ENCODE data around the gene SIAH2. TPM values are rescaled to one million over a fixed set of nuclear protein-coding genes. Genes with fewer than 3 reads are reported as not detected.
"Not testable (repeated sequence)": the region's sequence is repeated elsewhere in the genome, so short reads cannot be mapped to it uniquely, and the experiment has no call there.

The SIAH2 gene, protein sequence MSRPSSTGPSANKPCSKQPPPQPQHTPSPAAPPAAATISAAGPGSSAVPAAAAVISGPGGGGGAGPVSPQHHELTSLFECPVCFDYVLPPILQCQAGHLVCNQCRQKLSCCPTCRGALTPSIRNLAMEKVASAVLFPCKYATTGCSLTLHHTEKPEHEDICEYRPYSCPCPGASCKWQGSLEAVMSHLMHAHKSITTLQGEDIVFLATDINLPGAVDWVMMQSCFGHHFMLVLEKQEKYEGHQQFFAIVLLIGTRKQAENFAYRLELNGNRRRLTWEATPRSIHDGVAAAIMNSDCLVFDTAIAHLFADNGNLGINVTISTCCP
- 36.5 and 58.7 TPM in 2 replicates for total RNA-seq (2014; rRNA removed; shearing (Covaris generic))

DNA sequence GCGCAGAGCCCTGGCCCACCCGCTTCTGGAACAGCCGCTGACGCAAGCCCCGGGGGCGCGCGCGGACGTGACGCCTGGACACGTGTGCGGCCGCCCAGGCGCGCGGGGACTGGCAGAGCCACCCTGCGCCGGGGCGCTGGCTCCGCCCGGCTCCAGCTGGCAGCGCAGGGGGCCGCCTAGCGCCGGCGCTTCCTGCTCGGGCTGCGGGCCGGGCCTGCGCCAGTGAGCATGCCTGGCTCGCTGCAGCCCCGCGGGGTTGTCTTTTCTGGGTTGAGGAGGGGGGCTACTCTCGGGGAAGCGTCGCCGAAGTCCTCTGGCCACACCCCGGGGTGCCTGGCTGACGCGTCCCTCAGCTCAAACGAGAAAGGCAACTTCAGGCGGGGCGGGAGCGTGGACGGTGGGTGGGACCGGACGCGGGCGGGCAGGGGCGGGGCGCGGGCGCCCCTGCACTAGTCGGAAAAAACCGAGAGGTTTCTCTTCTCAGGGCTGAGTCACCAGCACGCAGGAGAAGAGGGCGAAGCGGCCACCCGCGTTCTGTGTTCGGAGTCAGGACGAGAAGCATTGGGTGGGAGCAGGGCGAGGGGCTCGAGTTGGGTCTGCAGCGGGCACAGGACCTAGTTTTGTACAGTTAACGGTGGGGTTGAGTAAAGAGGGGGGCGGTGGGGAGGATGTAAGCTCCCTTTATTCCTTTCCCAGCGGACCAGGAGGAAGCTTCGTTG, at the start of gene SIAH2:
SIAH2 (minus strand) TSS at position 48 of the 719 bp plus-strand sequence. CDS start 320 bp downstream, outside the sequence.
- DNase-seq (ENCODE audit: low read depth) = peak; percentile 95

DNA sequence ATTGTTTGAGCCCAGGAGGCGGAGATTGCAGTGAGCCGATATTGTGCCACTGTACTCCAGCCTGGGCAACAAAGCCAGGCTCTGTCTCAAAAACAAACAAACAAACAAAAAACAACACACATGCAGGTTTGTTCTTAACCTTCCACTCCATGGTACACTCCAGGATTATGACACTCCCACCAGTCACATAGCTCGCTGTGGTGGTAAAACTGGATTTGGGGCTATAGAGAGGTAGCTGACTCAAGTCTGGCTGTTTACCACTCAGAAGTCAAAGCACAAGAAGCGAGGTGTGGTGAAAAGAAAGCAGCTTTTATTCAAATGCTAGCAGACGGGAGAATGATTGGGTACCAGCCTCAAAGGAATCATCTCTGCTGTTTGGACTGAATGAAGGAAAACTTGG, 49.0 kb upstream of the SIAH2 start:
- no peak for DNase-seq (ENCODE audit: low read depth)

DNA sequence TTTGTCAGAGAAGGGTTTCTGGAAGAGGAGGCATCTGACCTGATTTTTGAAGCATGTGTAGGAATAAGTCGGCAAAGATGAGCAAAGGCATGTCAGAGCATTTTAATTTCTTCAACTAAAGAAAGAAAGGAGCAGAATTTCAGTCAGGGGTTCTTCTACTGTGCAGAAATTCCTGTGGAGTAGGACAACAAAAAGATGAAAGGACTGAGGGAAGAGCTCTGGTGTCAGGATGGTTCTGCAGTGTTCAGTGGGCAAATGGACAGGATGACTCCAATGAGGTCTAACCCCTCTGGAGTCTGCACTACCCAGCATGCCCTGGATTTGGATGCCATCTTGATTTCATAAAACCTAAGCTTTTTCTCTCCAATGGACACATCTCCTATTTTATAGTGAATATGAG, 47.7 kb upstream of the SIAH2 start:
- DNase-seq (ENCODE audit: low read depth) = no peak

DNA sequence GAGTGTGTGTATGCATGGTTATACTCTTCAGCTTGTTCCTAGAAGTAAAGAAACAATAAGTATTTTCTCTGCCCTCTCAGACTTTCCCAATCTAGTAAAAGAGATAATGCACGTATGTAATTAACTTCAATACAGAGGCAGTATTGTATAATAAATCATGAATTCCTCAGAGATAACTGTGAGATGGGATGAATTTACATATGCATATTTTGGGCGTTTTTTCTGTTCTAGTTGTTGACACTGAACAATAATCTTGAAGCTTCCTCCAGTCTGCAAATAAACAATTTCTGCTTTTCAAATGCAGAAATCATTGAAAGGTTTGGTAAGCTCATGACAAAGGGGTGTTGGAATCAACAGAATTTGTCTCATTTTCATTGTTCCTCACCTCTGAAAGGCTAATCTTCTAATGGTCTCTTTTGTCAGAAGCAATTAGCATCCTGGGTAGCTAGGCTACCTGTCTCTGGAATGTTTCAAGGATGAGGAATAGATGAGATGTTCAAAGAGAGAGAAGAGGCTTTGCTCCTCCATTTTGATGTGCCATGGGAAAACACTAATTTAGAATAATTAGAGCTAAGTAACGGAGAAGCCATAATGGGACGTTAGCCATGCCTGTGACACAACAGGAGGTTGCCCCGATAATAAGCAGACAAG, 43.3 kb upstream of the SIAH2 start:
- no peak for DNase-seq (ENCODE audit: low read depth)

DNA sequence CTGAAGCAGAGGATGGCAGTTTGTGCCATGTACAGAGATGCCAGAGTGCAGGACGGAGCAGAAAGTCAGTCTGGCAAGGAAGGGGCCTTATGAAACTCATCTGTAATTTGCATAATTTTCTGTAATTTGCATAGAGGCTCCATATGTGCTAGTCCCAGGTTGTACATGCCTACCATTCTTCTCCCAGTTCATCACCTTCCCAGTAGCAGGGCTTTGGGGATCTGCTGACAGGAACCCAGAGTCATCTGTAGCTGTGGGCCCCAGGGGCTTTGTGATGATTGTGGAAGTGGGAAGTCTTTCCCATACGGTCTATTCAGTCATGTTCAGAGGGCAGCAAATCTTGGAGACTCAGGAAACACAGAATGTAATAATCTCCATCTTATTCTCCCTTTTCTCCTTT, 42.4 kb upstream of the SIAH2 start:
- no peak for DNase-seq (ENCODE audit: low read depth)

DNA sequence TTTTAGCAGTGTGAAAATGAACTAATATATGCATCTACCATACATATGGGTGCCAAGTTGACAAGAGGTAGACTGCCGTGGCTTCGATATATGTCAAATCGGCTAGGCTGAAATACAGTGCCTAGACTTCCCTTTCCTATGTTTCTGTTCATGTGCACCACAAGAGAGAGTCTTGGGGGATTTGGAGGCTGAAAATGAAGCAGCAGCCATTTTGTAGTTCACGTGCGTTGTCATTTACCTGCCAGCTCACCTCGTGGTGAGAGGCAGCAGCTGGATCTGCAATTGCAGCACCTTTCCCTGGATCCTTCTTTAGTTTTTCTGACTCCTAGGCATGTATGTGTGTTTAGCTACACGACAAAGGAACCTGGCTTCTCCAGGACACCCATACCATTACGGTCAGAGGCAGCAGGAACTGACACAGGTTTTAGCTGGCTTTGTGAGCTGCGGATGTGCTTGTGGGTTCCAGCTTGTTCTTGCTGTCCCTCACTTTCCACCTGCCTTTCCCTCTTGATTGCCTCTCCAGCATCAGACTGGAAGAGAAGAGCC, 40.5 kb upstream of the SIAH2 start:
- DNase-seq (ENCODE audit: low read depth) = no peak

DNA sequence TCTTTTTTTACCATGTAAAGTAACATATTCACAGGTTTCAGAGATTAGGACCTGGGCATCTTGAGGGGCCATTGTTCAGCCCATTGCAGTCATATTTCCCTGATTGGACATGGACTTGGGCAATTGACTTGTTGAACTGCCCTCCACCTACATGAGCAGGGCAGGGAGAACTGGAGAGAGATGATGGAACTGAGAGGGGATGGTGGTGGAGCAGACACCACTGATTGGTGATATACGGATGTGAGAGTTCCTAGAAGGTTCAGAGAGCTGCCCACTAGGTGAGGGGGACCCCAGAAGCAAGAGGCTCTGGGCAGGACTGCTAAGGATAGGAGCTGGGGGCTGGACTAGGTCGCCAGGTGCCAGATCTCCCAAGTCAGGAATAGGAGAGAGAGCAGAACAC, 37.8 kb upstream of the SIAH2 start:
- no peak for DNase-seq (ENCODE audit: low read depth)

DNA sequence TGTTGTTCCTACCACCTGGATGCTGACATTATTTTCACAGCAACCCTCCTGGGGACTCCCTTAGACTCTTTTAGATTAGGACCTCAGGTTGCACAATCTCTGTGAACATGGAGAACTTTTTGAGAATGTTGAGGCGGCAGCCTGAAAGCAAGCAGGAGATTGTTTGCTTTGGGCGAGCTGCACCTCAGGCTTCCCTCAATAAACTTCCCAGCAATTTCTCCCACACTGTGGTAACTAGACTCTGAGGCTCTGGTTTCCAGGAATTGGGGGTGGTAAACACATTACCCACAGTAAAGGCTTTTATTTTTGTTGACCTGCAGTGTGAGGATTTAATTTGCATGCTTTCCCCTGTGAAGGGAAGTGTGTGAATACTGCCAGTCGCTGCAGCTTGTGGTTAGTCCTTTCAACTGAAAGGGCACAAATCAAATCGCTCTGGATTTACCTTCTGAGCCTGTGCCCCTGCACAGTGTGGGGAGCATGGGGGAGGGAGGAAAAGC, 35.2 kb upstream of the SIAH2 start:
- DNase-seq (ENCODE audit: low read depth) = peak; percentile 25

DNA sequence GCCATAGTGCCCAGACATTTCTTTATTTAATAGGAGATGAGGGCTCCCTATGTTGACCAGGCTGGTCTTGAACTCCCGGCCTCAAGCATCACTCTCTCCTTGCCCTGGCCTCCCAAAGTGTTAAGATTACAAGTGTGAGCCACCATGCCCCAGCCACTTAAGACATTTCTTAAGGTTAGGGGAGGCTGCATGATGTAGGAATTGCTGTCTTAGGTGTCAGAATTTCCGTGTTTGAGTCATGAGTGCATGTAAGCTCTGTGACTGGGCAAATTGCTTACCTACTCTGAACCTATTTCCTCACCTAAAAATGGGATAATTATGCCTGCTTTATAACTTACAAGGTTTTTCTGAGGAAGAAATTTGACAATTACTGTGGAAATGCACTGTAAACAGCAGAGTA, 34.2 kb upstream of the SIAH2 start:
- DNase-seq (ENCODE audit: low read depth) = no peak

DNA sequence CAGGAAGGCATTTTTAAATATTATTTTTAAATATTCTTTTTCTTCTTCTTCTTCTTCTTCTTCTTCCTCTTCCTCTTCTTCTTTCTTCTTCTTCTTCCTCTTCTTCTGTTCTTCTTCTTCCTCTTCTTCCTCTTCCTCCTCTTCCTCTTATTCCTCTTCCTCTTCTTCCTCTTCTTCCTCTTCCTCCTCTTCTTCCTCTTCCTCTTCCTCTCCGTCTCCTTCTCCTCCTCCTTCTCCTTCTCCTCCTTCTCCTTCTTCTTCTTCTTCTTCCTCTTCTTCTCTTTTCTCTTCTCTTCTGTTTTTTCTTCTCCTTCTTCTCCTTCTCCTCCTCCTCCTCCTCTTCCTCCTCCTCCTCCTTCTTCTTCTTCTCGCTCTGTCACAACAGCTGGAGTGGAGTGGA, 33.6 kb upstream of the SIAH2 start:
- not testable (repeated sequence) for DNase-seq (ENCODE audit: low read depth)

DNA sequence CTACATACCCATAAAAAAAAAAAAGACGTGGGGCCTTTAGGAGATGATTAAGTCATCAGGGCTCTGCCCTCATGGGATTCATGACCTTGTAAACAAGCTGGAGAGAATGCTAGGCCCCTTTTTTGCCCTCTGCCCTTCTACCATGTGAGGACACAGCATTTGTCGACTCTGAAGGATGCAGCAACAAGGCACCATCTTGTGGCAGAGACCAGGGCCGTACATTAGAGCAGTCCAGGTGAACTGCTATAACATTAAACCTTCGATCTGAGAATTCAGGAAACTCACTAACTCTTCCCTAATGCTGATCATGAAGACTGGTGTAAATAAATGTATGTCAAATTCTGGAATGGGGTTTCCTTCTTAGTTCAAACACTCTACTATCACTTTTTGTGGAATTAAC, 30.7 kb upstream of the SIAH2 start:
- DNase-seq (ENCODE audit: low read depth) = no peak

DNA sequence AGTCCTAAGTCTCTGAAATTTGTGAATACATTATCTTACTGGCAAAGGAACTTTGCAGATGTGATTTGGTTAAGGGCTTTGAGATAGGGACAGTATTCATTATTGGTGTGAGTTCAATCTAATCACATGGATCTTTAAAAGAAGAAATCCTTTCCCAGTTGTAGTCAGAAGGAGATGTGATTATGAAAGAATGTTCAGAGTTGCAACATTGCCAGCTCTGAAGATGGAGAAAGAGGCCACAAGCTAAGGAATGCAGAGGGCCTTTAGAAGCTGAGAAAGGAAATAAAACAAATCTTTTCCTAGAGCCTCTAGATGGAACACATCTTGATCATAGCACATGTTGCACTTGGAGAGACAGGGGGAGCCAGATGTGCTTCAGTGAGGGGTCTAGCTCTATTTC, 27.7 kb upstream of the SIAH2 start:
- no peak for DNase-seq (ENCODE audit: low read depth)

DNA sequence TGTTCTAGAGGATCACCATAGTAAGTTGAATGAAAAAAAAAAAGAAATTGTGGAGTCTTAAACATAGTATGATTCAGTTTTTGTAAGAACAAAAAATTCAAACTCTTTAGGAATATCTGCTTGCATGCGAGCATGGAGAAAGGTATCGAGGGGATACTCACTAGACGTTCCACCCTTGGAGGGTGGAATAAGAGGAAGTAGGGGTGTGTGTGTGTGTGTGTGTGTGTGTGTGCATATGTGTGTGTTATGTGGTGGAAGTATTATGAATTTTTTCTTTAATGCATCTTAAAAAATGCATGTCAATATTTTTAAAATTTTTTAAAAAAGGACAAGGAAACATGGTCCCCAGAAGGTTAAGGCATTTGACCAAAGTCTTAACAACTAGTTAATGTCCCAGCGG, 26.5 kb upstream of the SIAH2 start:
- no peak for DNase-seq (ENCODE audit: low read depth)

DNA sequence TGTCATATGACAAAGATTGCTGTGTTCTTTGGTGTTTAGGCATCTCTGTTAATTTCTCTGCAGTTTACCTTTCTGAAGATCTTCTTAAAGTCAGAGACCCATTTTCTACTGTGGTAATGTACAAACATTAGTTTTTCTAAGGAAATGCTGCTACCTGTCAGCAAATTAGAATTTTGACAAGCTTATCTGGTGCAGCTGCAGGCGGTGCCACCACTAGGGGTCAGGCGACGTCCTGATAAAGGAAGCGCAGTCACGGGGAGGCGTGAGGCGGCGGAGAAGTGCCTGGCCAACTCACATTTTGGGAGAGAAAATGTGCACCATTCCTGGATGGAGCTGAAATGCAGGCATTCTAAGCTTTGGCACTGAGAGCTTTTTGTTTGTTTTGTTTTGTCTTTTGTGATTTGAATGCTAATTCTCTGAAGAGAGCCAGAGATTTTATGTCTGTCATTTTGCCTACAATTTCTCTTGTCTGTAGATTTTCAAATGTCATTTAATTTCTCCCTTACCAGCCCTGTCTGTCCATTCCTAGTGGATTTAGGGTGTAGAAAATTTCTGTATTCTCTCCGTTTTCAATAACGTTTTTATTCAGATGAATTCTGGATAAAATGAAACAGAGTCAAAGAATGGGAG, 24.9 kb upstream of the SIAH2 start:
- DNase-seq (ENCODE audit: low read depth) = peak; percentile 69

DNA sequence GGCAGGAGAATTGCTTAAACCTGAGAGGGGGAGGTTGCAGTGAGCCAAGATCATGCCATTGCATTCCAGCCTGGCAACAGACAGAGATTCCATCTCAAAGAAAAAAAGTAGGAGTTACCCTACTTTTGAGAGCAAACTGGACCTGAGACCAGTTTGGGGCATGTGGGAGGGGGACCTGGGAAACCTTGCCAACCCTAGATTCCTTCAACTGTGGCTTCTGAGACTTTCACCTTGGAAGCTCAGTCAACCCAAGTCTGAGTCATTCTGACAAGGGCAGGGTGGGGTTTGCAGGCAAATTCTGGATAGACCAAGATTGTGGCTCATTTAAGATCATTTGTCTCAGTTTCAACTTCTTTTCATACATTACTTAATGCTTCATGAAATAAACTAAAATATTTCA, 23.8 kb upstream of the SIAH2 start:
- DNase-seq (ENCODE audit: low read depth) = peak; percentile 52

DNA sequence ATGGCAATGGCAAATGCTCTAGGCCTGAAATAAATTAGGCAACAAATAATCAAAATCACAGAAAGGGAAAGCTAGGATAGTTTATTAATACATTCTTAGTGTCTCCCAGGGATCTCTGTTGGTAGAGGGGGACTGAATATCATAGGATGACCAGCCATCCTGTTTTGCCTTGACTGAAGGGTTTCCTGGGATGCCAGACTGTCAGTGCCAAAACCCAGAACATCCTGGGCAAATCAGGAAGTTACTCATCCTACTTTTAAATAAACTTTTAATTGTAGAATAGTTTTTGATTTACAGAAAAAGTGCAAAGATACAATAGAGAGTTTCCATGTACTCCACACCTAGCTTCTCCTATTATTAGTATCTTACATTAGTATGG, 21.8 kb upstream of the SIAH2 start:
- DNase-seq (ENCODE audit: low read depth) = peak; percentile 30

DNA sequence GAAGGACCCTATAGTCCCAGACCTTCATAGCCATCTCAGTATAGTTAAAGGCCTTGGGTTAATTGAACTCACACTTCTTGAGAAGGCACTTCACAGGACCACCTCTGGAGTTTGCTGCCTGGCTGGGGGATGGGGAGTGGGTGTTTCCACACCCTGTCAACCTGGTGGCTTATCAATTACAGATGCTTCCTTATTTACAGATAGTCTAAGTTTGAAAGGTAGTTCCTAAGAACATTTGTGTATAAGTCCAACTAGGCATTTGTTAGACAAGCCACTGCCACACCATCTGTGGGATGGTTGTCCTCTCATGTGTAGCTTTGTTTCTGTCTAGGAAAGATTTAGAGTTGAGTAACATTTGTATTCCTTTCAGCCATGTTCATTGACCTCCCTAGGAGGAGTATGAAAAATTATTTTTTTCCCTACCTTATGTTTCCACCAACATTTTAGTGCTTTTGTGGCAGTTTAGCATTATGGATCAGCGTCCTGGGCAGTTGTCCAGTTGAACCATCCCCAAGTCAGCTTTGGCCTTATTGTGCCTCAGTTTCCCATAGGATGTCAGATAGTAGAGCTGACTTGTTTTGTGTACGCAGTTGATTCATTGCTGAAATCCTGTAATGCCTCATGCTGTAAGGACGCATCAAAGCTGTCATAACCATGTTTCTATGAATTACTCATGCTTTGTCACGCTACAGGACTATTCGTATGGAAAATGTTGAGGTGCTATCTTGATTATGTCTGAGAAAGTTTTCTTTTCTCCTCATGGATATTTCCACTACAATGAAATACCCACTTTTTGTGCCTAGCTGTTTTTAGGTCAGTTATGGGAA, 21.2 kb upstream of the SIAH2 start:
- no peak for DNase-seq (ENCODE audit: low read depth)

DNA sequence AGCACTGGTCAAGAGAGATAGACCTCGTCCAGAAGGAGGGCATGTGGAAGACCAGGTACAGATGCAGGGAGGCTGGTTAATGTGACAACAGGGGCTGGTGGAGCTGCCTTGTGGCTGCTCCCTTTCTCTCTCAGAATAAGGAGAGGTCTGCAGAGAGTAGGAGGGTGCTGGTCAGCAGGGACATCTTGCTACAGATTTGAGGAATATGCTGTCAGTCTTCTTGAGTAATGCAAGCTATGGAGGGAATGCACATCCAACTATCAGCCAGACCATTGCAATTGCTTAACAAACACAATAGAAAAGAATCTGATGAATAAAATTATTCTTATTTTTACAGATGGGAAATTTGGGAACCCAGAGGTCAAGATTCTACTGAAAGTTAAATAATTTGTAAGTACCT, 20.3 kb upstream of the SIAH2 start:
- no peak for DNase-seq (ENCODE audit: low read depth)

DNA sequence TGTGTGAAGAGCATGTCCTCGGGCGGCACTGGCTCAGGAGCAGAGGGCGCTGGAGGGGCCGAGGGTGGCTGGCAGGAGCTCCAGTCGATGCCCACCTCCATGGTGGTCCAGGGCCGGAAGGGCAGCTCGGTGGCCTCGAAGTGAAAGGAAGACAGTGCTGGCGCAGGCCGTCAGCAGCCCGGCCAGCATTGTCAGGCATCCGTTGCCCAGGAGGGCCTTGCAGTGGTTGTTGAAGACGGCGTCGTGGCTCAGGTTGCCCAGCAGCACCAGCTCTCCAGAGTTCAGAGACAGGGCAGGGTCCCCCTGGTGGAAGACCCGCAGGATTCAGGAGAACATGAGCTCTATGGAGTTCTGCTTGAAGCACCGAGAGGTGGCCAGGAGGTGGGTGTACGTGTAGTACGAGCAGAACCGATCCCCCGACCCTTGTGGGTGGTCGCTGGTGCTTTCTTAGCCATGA, 16.5 kb upstream of the SIAH2 start:
- DNase-seq (ENCODE audit: low read depth) = no peak

DNA sequence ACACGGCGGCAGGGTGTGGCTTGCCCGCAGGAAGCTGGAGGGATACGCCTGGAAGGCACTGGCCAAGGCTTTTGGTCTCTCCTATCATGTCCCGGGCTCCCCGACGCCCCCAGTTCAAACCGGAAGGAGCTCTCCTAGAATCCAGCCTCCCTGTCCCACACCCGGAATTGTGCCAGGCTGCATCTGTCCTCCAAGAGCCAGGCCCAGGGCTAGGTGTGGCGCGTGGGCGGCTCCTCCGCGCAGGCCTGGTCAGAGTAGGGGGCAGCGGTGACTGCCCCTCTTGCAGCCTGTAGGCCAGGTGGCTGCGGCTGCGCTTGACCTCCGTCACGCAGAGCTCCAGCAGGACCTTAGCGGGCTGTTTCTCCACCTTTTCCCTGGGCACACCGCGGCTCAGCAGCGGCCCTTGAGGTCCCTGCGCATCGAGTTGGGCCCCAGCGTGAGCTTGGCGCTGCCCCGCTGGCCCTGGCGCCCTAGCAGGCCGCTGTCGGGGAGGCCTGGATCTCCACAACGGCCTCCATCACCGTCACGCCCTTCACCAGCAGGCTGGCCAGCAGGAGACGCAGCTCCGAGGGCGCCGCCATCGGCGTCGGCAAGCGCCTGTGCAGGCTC, 15.9 kb upstream of the SIAH2 start:
- DNase-seq (ENCODE audit: low read depth) = no peak
